ENCODE data around the gene SLC25A53. TPM values are rescaled to one million over a fixed set of nuclear protein-coding genes. Genes with fewer than 3 reads are reported as not detected.
"Not testable (repeated sequence)": the region's sequence is repeated elsewhere in the genome, so short reads cannot be mapped to it uniquely, and the experiment has no call there.

Gene SLC25A53
- polyA plus RNA-seq, 3 donors = 5.9 to 9.6 (median 7.6) TPM

- Mint-ChIP-seq H3K27ac (no peak overlapping the region), H3K4me1 (no peaks in the 10 kb centered on the region), H3K27me3 (ENCODE audit: low read depth in 3 of 3) (peaks cover 0 to 3% (median 2%) of the 10 kb centered on the region in 3 donors), H3K9me3 (peaks cover 0 to 2% (median 0%) of the 10 kb centered on the region in 7 donors), H3K36me3 (no peaks in the 10 kb centered on the region), H3K4me3 (no peak overlapping the region)
- Histone ChIP-seq H3K4me3 (replicated peaks in 1 of 3; ENCODE audit: low read depth in 2 of 3, low read length in 3 of 3) (no peak overlapping the region), H3K9me3 (replicated peaks in 1 of 2; ENCODE audit: control insufficient read depth in 1 of 2, insufficient read depth in 1 of 2, low read length in 2 of 2) (no peaks in the 10 kb centered on the region), H3K36me3 (replicated peaks in 1 of 2; ENCODE audit: control insufficient read depth in 1 of 2, insufficient read depth in 2 of 2, low read length in 2 of 2) (no peaks in the 10 kb centered on the region), H3K9ac (ENCODE audit: insufficient read depth, low read length, poor library complexity, severe bottlenecking) (no peak overlapping the region), H4K20me1 (ENCODE audit: insufficient read depth, low read length) (no peaks in the 10 kb centered on the region), H3K27me3 (ENCODE audit: control insufficient read depth in 2 of 2, insufficient read depth in 2 of 2, low read length in 2 of 2) (no peaks in the 10 kb centered on the region), H3K79me2 (ENCODE audit: insufficient read depth, low read length) (no peaks in the 10 kb centered on the region), H3K4me1 (ENCODE audit: control insufficient read depth in 1 of 2, insufficient read depth in 2 of 2, low read length in 2 of 2) (no peaks in the 10 kb centered on the region), H2AFZ (ENCODE audit: insufficient read depth, low read depth, low read length, poor library complexity, severe bottlenecking) (no peak overlapping the region), H3K27ac (ENCODE audit: low read depth in 1 of 2, low read length in 2 of 2) (no peak overlapping the region), H3K4me2 (replicated peaks; ENCODE audit: extremely low read depth, low read length, poor library complexity, severe bottlenecking) (no peak overlapping the region)
- intact Hi-C loops (cut with micrococcal nuclease) = no loop called here
- WGBS (ENCODE audit: insufficient coverage) = no CpG with 5 or more reads among the region's 4 CpGs
- TF ChIP-seq CTCF (IDR thresholded peaks at IDR 0.05) = no peak
- no peak for DNase-seq
Measured at GRCh38 chrX:104084063-104084462, 72.7 kb downstream of the SLC25A53 start.

DNA sequence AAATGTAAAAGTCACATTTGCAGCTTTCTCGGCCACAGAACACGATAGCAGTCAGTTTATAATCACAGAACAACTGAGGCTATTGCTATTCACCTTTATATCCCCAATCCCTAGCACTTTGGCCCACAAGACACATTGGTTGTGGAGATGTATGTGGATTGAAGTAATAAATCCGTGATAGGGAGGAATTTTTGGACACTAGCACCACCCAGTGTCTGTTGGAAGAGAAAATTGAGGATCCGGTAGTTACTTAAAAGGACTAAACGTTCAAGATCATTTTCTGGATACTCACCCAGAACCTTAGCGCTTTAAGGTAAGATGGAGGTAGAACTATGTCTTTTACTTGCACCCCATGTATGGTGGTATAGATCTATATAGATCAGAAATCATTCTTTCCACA is 79.0 kb downstream of the SLC25A53 start:
- H3K9me3 ChIP-seq (replicated peaks in 1 of 2; ENCODE audit: control insufficient read depth in 1 of 2, insufficient read depth in 1 of 2, low read length in 2 of 2); H3K27ac Mint-ChIP-seq; H4K20me1 ChIP-seq (ENCODE audit: insufficient read depth, low read length); H3K4me3 Mint-ChIP-seq; H3K27me3 ChIP-seq (ENCODE audit: control insufficient read depth in 2 of 2, insufficient read depth in 2 of 2, low read length in 2 of 2); H3K9me3 Mint-ChIP-seq; H3K36me3 Mint-ChIP-seq; H3K4me1 Mint-ChIP-seq; intact Hi-C loops (cut with micrococcal nuclease); DNase-seq; H3K4me2 ChIP-seq (replicated peaks; ENCODE audit: extremely low read depth, low read length, poor library complexity, severe bottlenecking); H3K4me3 ChIP-seq (replicated peaks in 1 of 3; ENCODE audit: low read depth in 2 of 3, low read length in 3 of 3); H3K9ac ChIP-seq (ENCODE audit: insufficient read depth, low read length, poor library complexity, severe bottlenecking); H3K4me1 ChIP-seq (ENCODE audit: control insufficient read depth in 1 of 2, insufficient read depth in 2 of 2, low read length in 2 of 2); H3K36me3 ChIP-seq (replicated peaks in 1 of 2; ENCODE audit: control insufficient read depth in 1 of 2, insufficient read depth in 2 of 2, low read length in 2 of 2); H3K79me2 ChIP-seq (ENCODE audit: insufficient read depth, low read length); H2AFZ ChIP-seq (ENCODE audit: insufficient read depth, low read depth, low read length, poor library complexity, severe bottlenecking); H3K27me3 Mint-ChIP-seq (ENCODE audit: low read depth in 3 of 3); H3K27ac ChIP-seq (ENCODE audit: low read depth in 1 of 2, low read length in 2 of 2): not testable (repeated sequence)
- WGBS (ENCODE audit: insufficient coverage) = no CpG with 5 or more reads among the region's 6 CpGs

DNA sequence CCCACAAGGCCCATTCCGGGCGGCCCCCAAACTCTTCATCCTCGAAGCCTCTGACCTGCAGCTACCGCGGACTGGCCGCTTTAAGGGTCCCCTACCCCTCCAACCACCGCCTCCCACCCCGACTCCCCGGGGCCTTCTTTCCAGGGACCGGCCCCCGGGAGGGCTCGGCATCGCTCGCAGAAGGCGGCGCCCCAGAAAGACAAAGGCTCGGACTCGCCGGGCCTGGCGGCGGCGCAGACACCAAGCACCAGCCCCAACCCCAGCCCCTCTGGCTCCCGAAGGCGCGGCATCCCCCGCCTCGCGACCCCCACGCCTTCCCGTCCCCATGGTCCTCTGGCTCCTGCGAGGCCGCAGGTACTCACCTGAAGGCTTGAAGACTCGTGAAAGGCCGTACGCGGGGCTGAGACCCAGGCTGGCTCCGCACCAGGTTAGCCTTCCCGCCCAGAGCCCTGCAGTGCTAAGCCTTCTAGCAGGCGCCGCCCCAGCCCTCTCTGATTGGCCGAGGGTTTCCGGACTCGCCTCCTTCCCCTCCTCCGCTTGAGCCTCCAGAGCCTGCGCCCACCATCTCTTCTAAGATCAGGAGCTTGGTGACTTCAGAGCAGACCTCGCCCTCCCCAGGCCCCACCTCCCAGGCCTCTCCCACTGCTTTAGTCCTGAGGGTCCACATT is 80.9 kb downstream of the SLC25A53 start, which contains the start of gene TMSB15C:
Gene TMSB15C, minus strand, starts transcription at position 459 of the 668 bp plus-strand sequence.
- H3K27me3 Mint-ChIP-seq (ENCODE audit: low read depth in 3 of 3); H3K4me2 ChIP-seq (replicated peaks; ENCODE audit: extremely low read depth, low read length, poor library complexity, severe bottlenecking); H3K4me3 Mint-ChIP-seq; H3K4me3 ChIP-seq (replicated peaks in 1 of 3; ENCODE audit: low read depth in 2 of 3, low read length in 3 of 3); H3K27ac ChIP-seq (ENCODE audit: low read depth in 1 of 2, low read length in 2 of 2); H3K9me3 ChIP-seq (replicated peaks in 1 of 2; ENCODE audit: control insufficient read depth in 1 of 2, insufficient read depth in 1 of 2, low read length in 2 of 2); intact Hi-C loops (cut with micrococcal nuclease); H3K36me3 ChIP-seq (replicated peaks in 1 of 2; ENCODE audit: control insufficient read depth in 1 of 2, insufficient read depth in 2 of 2, low read length in 2 of 2); H3K79me2 ChIP-seq (ENCODE audit: insufficient read depth, low read length); H3K4me1 Mint-ChIP-seq; H3K4me1 ChIP-seq (ENCODE audit: control insufficient read depth in 1 of 2, insufficient read depth in 2 of 2, low read length in 2 of 2); H3K9ac ChIP-seq (ENCODE audit: insufficient read depth, low read length, poor library complexity, severe bottlenecking); H3K9me3 Mint-ChIP-seq; H3K36me3 Mint-ChIP-seq; H4K20me1 ChIP-seq (ENCODE audit: insufficient read depth, low read length); H3K27me3 ChIP-seq (ENCODE audit: control insufficient read depth in 2 of 2, insufficient read depth in 2 of 2, low read length in 2 of 2); H3K27ac Mint-ChIP-seq; H2AFZ ChIP-seq (ENCODE audit: insufficient read depth, low read depth, low read length, poor library complexity, severe bottlenecking); DNase-seq: not testable (repeated sequence)
- no CpG with 5 or more reads among the region's 46 CpGs for WGBS (ENCODE audit: insufficient coverage)

- H3K79me2 ChIP-seq (ENCODE audit: insufficient read depth, low read length); H3K4me1 ChIP-seq (ENCODE audit: control insufficient read depth in 1 of 2, insufficient read depth in 2 of 2, low read length in 2 of 2); H3K4me3 Mint-ChIP-seq; H3K4me3 ChIP-seq (replicated peaks in 1 of 3; ENCODE audit: low read depth in 2 of 3, low read length in 3 of 3); H2AFZ ChIP-seq (ENCODE audit: insufficient read depth, low read depth, low read length, poor library complexity, severe bottlenecking); H3K27ac Mint-ChIP-seq; H3K4me2 ChIP-seq (replicated peaks; ENCODE audit: extremely low read depth, low read length, poor library complexity, severe bottlenecking); H3K27me3 ChIP-seq (ENCODE audit: control insufficient read depth in 2 of 2, insufficient read depth in 2 of 2, low read length in 2 of 2); DNase-seq; H3K4me1 Mint-ChIP-seq; H3K36me3 ChIP-seq (replicated peaks in 1 of 2; ENCODE audit: control insufficient read depth in 1 of 2, insufficient read depth in 2 of 2, low read length in 2 of 2); intact Hi-C loops (cut with micrococcal nuclease); H3K9ac ChIP-seq (ENCODE audit: insufficient read depth, low read length, poor library complexity, severe bottlenecking); H3K9me3 Mint-ChIP-seq; H4K20me1 ChIP-seq (ENCODE audit: insufficient read depth, low read length); H3K27me3 Mint-ChIP-seq (ENCODE audit: low read depth in 3 of 3); H3K36me3 Mint-ChIP-seq; H3K9me3 ChIP-seq (replicated peaks in 1 of 2; ENCODE audit: control insufficient read depth in 1 of 2, insufficient read depth in 1 of 2, low read length in 2 of 2); H3K27ac ChIP-seq (ENCODE audit: low read depth in 1 of 2, low read length in 2 of 2): not testable (repeated sequence)
- WGBS (ENCODE audit: insufficient coverage) = no CpG with 5 or more reads among the region's 18 CpGs
Measured at GRCh38 chrX:104062636-104063035, 94.2 kb downstream of the SLC25A53 start.
